Measurements from ENCODE around the gene EXOC6. TPM values are rescaled to one million over a fixed set of nuclear protein-coding genes. Genes with fewer than 3 reads are reported as not detected.

The EXOC6 gene
- polyA plus RNA-seq, 1 donor (not counting 4 experiments of a cell fraction or from before 2014, with no cell fraction given), result 1.2 TPM

DNA sequence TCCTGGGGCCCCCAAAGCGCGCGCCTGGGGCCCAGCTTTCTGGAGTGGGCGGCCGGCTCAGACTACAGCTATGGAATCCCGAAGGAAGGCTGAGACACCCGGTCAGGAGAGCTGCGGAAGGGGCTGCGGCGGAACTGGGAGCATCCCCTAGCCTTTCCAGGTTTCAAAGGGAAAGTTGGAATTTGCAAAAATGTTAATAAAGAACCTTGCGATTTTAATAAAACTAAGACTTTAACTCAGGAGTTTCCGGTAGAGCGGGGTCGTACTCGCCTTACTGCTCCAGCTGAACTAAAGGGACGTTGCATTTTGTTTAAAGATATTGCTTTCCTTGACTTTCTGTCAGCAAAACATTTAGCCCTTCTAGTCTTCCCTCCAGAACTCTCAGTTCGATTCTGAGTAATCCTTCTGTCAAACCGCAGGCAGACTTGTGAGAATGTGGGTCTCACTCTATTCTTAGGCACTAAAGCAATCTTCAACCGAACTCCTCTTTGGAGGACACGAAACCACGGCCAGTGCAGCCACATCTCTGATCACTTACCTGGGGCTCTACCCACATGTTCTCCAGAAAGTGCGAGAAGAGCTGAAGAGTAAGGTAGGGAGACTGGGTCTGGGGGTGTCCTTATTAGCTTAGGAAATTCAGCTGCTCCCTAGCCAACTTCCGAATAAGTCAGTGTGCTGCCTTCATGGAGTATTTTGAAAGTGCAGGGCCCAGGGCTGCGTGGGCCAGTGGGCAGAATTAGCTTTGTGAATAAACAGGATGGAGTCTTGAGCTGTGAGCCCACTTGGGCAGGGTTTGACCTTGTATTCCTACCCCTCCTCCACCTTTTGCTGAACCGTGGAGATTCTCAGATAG lies 227.3 kb downstream of the EXOC6 start:
- no peak overlapping the region for H3K4me2 ChIP-seq (ENCODE audit: control insufficient read depth, extremely low read depth, insufficient read depth, low read depth, low read length)
- no peaks in the 10 kb centered on the region for H4K20me1 ChIP-seq (ENCODE audit: control insufficient read depth, extremely low read depth, insufficient read depth, low read length)
- no peaks in the 10 kb centered on the region for H3K4me1 ChIP-seq (ENCODE audit: control insufficient read depth, extremely low read depth, insufficient read depth, low read length)
- H2AFZ ChIP-seq (ENCODE audit: control insufficient read depth, low read length), result no peak overlapping the region
- DNase-seq (ENCODE audit: low read depth, low spot score) (no peak), FAIRE-seq (no peak)
- H3K9me3 ChIP-seq (ENCODE audit: control insufficient read depth, low read depth, low read length), result no peaks in the 10 kb centered on the region
- H3K79me2 ChIP-seq (ENCODE audit: control insufficient read depth, insufficient read depth, low read length), result no peaks in the 10 kb centered on the region
- TF ChIP-seq, protein P1, sequence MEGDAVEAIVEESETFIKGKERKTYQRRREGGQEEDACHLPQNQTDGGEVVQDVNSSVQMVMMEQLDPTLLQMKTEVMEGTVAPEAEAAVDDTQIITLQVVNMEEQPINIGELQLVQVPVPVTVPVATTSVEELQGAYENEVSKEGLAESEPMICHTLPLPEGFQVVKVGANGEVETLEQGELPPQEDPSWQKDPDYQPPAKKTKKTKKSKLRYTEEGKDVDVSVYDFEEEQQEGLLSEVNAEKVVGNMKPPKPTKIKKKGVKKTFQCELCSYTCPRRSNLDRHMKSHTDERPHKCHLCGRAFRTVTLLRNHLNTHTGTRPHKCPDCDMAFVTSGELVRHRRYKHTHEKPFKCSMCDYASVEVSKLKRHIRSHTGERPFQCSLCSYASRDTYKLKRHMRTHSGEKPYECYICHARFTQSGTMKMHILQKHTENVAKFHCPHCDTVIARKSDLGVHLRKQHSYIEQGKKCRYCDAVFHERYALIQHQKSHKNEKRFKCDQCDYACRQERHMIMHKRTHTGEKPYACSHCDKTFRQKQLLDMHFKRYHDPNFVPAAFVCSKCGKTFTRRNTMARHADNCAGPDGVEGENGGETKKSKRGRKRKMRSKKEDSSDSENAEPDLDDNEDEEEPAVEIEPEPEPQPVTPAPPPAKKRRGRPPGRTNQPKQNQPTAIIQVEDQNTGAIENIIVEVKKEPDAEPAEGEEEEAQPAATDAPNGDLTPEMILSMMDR (optimal IDR thresholded peaks at IDR 0.05 in 1 of 3, IDR thresholded peaks at IDR 0.05 in 1 of 3, conservative IDR thresholded peaks at IDR 0.05 in 1 of 3; ENCODE audit: extremely low read depth in 1 of 3, insufficient read depth in 2 of 3, low read length in 3 of 3), result no peak
- TF ChIP-seq EZH2 (IDR thresholded peaks at IDR 0.05; ENCODE audit: low read length), result peak; percentile 20
- dilution Hi-C loops (cut with MboI; ENCODE audit: extremely low pct_ligation_motif_present, low sequenced_read_pairs), result no loop called here
- no peaks in the 10 kb centered on the region for H3K36me3 ChIP-seq (ENCODE audit: control insufficient read depth in 2 of 2, extremely low read depth in 1 of 2, insufficient read depth in 2 of 2, low read length in 2 of 2)
- H3K27ac ChIP-seq (ENCODE audit: control insufficient read depth, insufficient read depth, low read length), result no peak overlapping the region
- no peaks in the 10 kb centered on the region for H3K9me1 ChIP-seq (ENCODE audit: control insufficient read depth, extremely low read depth, insufficient read depth, low read length)
- H3K4me3 ChIP-seq (ENCODE audit: control insufficient read depth in 2 of 3, extremely low read depth in 1 of 3, insufficient read depth in 2 of 3, low read depth in 1 of 3, low read length in 3 of 3), result no peak overlapping the region
- peaks cover 72% of the 10 kb centered on the region for H3K27me3 ChIP-seq (ENCODE audit: control insufficient read depth, extremely low read depth, insufficient read depth, low read length)
- H3K9ac ChIP-seq (ENCODE audit: control insufficient read depth, extremely low read depth, insufficient read depth, low read length), result no peak overlapping the region

DNA sequence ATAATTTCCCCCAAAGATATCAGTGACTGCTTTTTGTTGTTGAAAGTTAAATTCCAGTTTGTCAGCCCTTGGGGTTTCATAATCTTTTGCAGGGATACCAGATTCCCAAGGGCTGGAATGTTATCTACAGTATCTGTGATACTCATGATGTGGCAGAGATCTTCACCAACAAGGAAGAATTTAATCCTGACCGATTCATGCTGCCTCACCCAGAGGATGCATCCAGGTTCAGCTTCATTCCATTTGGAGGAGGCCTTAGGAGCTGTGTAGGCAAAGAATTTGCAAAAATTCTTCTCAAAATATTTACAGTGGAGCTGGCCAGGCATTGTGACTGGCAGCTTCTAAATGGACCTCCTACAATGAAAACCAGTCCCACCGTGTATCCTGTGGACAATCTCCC lies 228.6 kb downstream of the EXOC6 start:
- Histone ChIP-seq H3K79me2 (ENCODE audit: control insufficient read depth, insufficient read depth, low read length) (no peaks in the 10 kb centered on the region), H3K9ac (ENCODE audit: control insufficient read depth, extremely low read depth, insufficient read depth, low read length) (no peak overlapping the region), H3K9me1 (ENCODE audit: control insufficient read depth, extremely low read depth, insufficient read depth, low read length) (no peaks in the 10 kb centered on the region), H3K4me1 (ENCODE audit: control insufficient read depth, extremely low read depth, insufficient read depth, low read length) (no peaks in the 10 kb centered on the region), H3K36me3 (ENCODE audit: control insufficient read depth in 2 of 2, extremely low read depth in 1 of 2, insufficient read depth in 2 of 2, low read length in 2 of 2) (no peaks in the 10 kb centered on the region), H4K20me1 (ENCODE audit: control insufficient read depth, extremely low read depth, insufficient read depth, low read length) (no peaks in the 10 kb centered on the region), H3K4me2 (ENCODE audit: control insufficient read depth, extremely low read depth, insufficient read depth, low read depth, low read length) (no peak overlapping the region), H3K27ac (ENCODE audit: control insufficient read depth, insufficient read depth, low read length) (no peak overlapping the region), H3K4me3 (ENCODE audit: control insufficient read depth in 2 of 3, extremely low read depth in 1 of 3, insufficient read depth in 2 of 3, low read depth in 1 of 3, low read length in 3 of 3) (no peak overlapping the region), H3K9me3 (ENCODE audit: control insufficient read depth, low read depth, low read length) (no peaks in the 10 kb centered on the region), H3K27me3 (ENCODE audit: control insufficient read depth, extremely low read depth, insufficient read depth, low read length) (peaks cover 70% of the 10 kb centered on the region), H2AFZ (ENCODE audit: control insufficient read depth, low read length) (no peak overlapping the region)
- FAIRE-seq (no peak), DNase-seq (ENCODE audit: low read depth, low spot score) (no peak)
- no peak for TF ChIP-seq EZH2 (IDR thresholded peaks at IDR 0.05; ENCODE audit: low read length)
- TF ChIP-seq, protein P1 (optimal IDR thresholded peaks at IDR 0.05 in 1 of 3, IDR thresholded peaks at IDR 0.05 in 1 of 3, conservative IDR thresholded peaks at IDR 0.05 in 1 of 3; ENCODE audit: extremely low read depth in 1 of 3, insufficient read depth in 2 of 3, low read length in 3 of 3), result no peak
- dilution Hi-C loops (cut with MboI; ENCODE audit: extremely low pct_ligation_motif_present, low sequenced_read_pairs), result no loop called here
